ENCODE data around the gene CX3CL1.

DNA sequence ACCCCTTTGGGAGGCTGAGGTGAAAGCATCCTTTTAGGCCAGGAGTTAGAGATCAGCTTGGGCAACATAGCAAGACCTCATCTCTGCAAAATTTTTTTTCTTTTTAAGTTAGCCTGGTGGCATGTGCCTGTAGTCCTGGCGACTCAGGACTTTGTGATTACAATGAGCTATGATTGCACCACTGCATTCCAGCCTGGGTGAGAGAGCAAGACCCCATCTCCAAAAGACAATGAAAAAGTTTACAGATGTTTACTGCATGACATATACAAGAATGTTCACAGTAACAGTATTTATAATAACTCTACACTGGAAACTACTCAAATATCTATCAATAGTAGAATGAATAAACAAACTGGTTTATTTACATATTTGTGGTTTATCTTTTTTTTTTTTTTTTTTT is 46.8 kb upstream of the CX3CL1 start:
- TF ChIP-seq, protein P1, sequence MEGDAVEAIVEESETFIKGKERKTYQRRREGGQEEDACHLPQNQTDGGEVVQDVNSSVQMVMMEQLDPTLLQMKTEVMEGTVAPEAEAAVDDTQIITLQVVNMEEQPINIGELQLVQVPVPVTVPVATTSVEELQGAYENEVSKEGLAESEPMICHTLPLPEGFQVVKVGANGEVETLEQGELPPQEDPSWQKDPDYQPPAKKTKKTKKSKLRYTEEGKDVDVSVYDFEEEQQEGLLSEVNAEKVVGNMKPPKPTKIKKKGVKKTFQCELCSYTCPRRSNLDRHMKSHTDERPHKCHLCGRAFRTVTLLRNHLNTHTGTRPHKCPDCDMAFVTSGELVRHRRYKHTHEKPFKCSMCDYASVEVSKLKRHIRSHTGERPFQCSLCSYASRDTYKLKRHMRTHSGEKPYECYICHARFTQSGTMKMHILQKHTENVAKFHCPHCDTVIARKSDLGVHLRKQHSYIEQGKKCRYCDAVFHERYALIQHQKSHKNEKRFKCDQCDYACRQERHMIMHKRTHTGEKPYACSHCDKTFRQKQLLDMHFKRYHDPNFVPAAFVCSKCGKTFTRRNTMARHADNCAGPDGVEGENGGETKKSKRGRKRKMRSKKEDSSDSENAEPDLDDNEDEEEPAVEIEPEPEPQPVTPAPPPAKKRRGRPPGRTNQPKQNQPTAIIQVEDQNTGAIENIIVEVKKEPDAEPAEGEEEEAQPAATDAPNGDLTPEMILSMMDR (IDR thresholded peaks at IDR 0.05) = no peak
- TF ChIP-seq EZH2 (IDR thresholded peaks at IDR 0.05; ENCODE audit: borderline replicate concordance, insufficient read depth, low read depth, low read length, poor library complexity, severe bottlenecking) = no peak

All from B cell (primary cell).